ENCODE results near the gene UNC5C. TPM values are rescaled to one million over a fixed set of nuclear protein-coding genes. Genes with fewer than 3 reads are reported as not detected.

The UNC5C gene
- total RNA-seq, 1 experiment from 2014 or later, result 1.0 TPM

- H3K9me3 Mint-ChIP-seq, result 0 out of 2 replicates have a peak, but pooled peaks cover 3% of the 10 kb centered on the region
- no peaks in the 10 kb centered on the region for H3K27me3 Mint-ChIP-seq (ENCODE audit: low read depth)
- DNase-seq (ENCODE audit: low spot score), result no peak
- H3K27ac Mint-ChIP-seq, result no peak overlapping the region
- CTCF ChIA-PET, result interaction anchor here (0.5 kb wide), 1 partner anchor 100 kb away, joined by 3 read pairs; no protein-coding TSS in a partner anchor
- H3K36me3 Mint-ChIP-seq, result peaks cover 2% of the 10 kb centered on the region; the same call in 1 of the 2 replicates
- no peak for TF ChIP-seq TCF7 (CRISPR knock-in tag; IDR thresholded peaks at IDR 0.05; ENCODE audit: low read depth)
- no peak for TF ChIP-seq HMGXB4 (CRISPR knock-in tag; IDR thresholded peaks at IDR 0.05)
- no peak for TF ChIP-seq SP1 (CRISPR knock-in tag; conservative IDR thresholded peaks at IDR 0.05)
- TF ChIP-seq CBFB (CRISPR knock-in tag; IDR thresholded peaks at IDR 0.05; ENCODE audit: low read depth), result no peak
- no peak for TF ChIP-seq ETV6 (CRISPR knock-in tag; IDR thresholded peaks at IDR 0.05)
- no peak for TF ChIP-seq USF1 (CRISPR knock-in tag; IDR thresholded peaks at IDR 0.05)
- TF ChIP-seq ARID4B (CRISPR knock-in tag; IDR thresholded peaks at IDR 0.05; ENCODE audit: borderline replicate concordance), result no peak
- no peak for TF ChIP-seq ZNF425 (CRISPR knock-in tag; conservative IDR thresholded peaks at IDR 0.05)
- TF ChIP-seq TP53 (CRISPR knock-in tag; IDR thresholded peaks at IDR 0.05), result no peak
- no peak for TF ChIP-seq IRF1 (CRISPR knock-in tag; IDR thresholded peaks at IDR 0.05)
- no peak for TF ChIP-seq AFF4 (CRISPR knock-in tag; IDR thresholded peaks at IDR 0.05; ENCODE audit: borderline replicate concordance)
- no peak for TF ChIP-seq SMAD3 (CRISPR knock-in tag; IDR thresholded peaks at IDR 0.05; ENCODE audit: borderline replicate concordance)
- no peak for TF ChIP-seq ZNF263 (CRISPR knock-in tag; IDR thresholded peaks at IDR 0.05; ENCODE audit: low read depth)
- no peak for TF ChIP-seq KAT7 (CRISPR knock-in tag; IDR thresholded peaks at IDR 0.05; ENCODE audit: borderline replicate concordance)
- no peak for TF ChIP-seq NFYB (CRISPR knock-in tag; conservative IDR thresholded peaks at IDR 0.05; ENCODE audit: low read depth)
- TF ChIP-seq PRRX2 (CRISPR knock-in tag; IDR thresholded peaks at IDR 0.05), result no peak
- ATAC-seq, result no peak
- POLR2A ChIA-PET, result no interaction called here
- H3K4me3 Mint-ChIP-seq, result no peak overlapping the region
- H3K4me1 Mint-ChIP-seq, result no peaks in the 10 kb centered on the region
Measured at GRCh38 chr4:95167805-95168204, 381.0 kb downstream of the UNC5C start.
